ENCODE data around the gene CDKAL1.

DNA sequence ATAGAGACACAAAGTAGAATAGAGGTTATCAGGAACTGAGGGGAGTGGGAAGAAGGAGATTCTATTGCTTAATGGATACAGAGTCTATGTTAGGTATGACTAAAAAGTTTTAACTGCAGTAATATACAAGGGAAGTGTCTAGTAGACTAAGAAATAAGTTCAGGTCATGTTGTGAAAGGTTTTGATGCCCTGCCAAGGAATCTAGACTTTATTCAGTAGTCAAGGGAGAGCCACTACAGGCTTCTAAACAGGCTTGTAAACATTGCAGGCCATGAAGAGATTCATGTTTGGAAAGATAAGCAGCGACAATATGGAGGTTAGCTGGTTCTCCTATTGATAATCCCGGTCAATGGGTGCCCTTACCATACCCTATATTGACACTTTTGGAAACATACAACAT, 706.5 kb downstream of the CDKAL1 start:
- TF ChIP-seq, protein P1, sequence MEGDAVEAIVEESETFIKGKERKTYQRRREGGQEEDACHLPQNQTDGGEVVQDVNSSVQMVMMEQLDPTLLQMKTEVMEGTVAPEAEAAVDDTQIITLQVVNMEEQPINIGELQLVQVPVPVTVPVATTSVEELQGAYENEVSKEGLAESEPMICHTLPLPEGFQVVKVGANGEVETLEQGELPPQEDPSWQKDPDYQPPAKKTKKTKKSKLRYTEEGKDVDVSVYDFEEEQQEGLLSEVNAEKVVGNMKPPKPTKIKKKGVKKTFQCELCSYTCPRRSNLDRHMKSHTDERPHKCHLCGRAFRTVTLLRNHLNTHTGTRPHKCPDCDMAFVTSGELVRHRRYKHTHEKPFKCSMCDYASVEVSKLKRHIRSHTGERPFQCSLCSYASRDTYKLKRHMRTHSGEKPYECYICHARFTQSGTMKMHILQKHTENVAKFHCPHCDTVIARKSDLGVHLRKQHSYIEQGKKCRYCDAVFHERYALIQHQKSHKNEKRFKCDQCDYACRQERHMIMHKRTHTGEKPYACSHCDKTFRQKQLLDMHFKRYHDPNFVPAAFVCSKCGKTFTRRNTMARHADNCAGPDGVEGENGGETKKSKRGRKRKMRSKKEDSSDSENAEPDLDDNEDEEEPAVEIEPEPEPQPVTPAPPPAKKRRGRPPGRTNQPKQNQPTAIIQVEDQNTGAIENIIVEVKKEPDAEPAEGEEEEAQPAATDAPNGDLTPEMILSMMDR (conservative IDR thresholded peaks at IDR 0.05; ENCODE audit: low read length): no peak
- TF ChIP-seq EZH2phosphoT487 (IDR thresholded peaks at IDR 0.05; ENCODE audit: borderline replicate concordance): no peak
